Epithelial cell of proximal tubule (primary cell): Measurements from ENCODE around the gene ME3. TPM values are rescaled to one million over a fixed set of nuclear protein-coding genes. Genes with fewer than 3 reads are reported as not detected.
"Not testable (repeated sequence)": the region's sequence is repeated elsewhere in the genome, so short reads cannot be mapped to it uniquely, and the experiment has no call there.

Experiments
- DNase-seq: peaks from one replicate; pipeline ENCODE4 v3.0.0-alpha.2; 2011; ENCODE audit warnings: low read depth
- H3K4me3 ChIP-seq: 2 replicates; pipeline ENCODE4 v1.5.1; 2011; ENCODE audit warnings: low read depth, mild to moderate bottlenecking, low read length
- total RNA-seq: library from RNA; depleted of rRNA; stranded (reverse); fragments of >200 nt; gene quantifications from 2 replicates; pipeline ENCODE4 v1.2.3, GENCODE V29; 2015
- TF ChIP-seq, protein P1 (sequence below): conservative IDR thresholded peaks from 2 replicates; pipeline ENCODE4 v1.5.1; 2012; ENCODE audit warnings: low read depth, mild to moderate bottlenecking, low read length

ME3 gene
- total RNA-seq, 1 donor from 2014 or later, result 35.2 TPM

DNA sequence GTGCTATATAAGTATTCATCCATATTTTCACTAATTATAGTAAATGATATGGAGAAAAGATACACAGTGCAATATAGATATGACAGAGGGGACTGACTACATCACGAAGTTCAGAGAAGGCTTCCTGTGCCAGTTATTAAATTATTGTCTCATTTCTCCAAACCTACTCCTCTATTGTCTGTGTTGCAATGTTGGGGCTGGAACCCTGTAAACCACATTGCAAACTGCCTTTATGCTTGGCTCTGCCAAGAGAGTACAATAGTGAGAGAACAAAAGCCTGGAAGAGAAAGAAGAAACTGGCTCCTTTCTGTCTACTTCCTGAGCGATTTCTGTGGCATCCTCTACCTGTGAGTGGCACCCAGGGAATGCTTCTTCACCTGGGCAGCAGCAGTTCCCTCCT, 46.4 kb downstream of the ME3 start:
- H3K4me3 ChIP-seq, result no peak overlapping the region
- no peak for DNase-seq
- TF ChIP-seq, protein P1, sequence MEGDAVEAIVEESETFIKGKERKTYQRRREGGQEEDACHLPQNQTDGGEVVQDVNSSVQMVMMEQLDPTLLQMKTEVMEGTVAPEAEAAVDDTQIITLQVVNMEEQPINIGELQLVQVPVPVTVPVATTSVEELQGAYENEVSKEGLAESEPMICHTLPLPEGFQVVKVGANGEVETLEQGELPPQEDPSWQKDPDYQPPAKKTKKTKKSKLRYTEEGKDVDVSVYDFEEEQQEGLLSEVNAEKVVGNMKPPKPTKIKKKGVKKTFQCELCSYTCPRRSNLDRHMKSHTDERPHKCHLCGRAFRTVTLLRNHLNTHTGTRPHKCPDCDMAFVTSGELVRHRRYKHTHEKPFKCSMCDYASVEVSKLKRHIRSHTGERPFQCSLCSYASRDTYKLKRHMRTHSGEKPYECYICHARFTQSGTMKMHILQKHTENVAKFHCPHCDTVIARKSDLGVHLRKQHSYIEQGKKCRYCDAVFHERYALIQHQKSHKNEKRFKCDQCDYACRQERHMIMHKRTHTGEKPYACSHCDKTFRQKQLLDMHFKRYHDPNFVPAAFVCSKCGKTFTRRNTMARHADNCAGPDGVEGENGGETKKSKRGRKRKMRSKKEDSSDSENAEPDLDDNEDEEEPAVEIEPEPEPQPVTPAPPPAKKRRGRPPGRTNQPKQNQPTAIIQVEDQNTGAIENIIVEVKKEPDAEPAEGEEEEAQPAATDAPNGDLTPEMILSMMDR, result no peak

DNA sequence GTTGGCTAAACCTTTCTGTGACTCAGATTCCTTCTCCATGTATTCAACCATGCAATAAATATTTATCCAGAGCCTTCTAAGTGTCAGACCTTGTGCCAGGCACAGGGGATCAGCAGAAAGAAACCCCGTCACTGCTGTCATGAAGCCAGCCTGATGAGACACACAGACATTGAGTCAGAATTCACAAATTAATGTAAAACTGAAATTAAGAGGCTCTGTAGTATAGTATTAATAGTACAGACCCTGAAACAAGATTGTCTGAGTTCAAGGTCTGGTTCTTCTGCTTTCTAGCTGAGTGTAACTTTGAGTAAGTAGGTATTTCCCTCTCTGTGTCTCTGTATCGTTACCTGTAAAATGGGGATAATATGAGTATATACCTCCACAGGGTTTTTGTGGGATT, 46.9 kb downstream of the ME3 start:
- H3K4me3 ChIP-seq, result no peak overlapping the region
- TF ChIP-seq, protein P1, result no peak
- no peak for DNase-seq

DNA sequence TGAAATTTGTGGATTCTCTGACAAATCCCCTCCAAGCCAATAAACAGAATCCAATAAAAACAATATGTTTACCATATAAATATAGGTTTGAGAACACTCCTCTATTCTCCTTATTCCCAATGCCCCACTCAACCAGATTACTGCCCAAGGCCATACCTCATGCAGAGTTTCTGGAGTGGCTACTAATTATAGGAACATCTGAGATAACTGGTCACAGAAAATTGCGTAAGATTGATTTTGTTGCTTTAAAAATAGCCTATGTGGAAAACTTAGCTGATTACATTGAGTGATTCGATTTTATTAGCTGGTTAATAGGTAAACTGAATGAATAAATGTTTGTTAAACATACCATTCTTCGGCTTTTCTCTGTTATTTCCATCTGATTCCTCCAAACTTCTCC, 48.0 kb downstream of the ME3 start:
- no peak for DNase-seq
- no peak overlapping the region for H3K4me3 ChIP-seq
- TF ChIP-seq, protein P1, result no peak

DNA sequence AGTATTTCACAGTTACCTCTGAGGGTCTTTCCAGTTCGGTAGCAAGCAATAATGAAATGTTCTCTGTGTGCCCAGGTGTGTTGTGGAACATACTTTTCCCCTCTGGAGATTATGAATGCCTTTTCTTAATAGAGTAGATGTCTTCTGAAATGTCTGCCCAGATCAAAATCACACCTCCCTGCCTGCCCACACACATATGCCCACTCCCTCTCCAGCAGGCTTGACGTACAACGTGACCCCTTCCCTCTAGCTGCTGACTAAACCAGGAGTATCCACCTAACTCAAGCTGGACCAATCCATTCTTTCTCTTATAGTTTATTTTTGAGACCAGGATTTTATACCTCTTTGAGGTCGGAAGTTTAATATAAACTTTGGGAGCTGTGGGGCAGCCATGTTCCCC, 48.7 kb downstream of the ME3 start:
- TF ChIP-seq, protein P1, result no peak
- H3K4me3 ChIP-seq, result no peak overlapping the region
- no peak for DNase-seq

DNA sequence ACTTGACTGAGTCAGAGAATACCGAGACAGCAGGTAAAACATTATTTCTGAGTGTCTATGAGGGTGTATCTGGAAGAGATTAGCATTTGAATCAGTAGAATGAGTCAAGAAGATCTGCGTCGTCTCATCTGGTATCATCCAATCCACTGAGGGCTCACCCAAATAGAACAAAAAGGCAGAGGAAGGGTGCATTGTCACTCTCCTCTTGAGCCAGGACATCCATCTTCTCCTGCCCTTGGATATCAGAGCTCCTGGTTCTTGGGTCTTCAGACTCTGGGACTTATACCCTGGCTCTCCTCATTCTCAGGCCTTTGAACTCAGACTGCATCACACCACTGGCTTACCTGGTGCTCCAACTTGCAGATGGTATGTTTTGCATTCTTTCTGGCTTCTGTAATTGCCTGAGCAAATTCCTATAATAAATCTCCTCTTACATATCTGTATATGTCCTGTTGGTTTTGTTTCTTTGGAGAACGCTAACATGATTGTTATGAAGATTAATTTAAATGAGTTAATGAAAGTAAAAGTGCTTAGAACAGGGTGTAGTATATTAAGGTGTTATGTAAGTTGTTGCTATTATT, 49.3 kb downstream of the ME3 start:
- TF ChIP-seq, protein P1, result no peak
- H3K4me3 ChIP-seq, result no peak overlapping the region
- DNase-seq, result no peak

DNA sequence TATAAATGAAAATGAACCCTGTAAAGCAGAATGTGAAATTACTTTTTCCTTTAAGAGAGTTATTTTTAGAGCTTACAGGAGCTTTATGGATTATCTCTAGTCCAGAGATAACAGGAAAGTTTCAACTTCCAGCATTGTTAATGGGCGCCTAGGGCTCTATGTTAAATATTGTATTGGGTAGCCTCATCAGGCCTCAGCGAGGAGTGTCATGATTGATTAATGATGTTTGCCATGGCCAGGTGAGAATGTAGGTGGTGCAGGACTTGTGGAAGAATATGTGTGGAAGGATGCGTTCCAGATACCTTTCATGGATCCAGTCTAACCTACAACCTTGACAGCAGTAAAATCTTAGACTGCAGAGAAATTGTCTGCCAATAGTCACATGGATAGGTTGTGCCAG, 50.6 kb downstream of the ME3 start:
- DNase-seq, result no peak
- TF ChIP-seq, protein P1, result no peak
- H3K4me3 ChIP-seq, result no peak overlapping the region

DNA sequence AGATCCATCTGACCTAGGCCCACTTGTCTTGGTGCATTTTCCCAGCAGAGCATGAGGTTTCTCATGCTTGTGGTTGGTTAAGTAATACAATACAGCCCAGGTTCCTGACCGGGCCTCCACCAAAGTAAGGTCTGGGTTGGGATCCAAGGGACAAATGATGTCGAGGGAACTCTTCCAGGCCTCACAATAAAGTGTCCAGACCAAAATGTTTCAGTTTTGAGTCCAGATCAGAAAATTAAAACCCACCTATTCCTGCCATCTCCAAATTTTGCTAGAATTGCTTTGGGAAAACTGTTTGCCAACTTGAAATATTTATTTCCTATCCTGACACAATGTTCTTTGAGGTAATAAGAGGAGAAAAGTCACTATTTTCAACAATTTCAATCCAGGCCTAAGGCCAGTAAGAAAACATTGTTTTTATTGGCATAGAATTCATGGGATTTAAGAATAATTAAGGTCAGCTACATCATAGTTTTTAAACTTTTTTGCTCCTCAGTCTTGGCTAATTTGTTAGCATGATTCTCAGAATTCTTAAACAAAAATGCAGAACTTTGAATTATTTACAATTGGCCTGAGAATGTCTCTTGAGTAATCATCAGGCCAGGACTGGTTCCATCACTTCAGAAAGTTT, 51.4 kb downstream of the ME3 start:
- DNase-seq, result no peak
- H3K4me3 ChIP-seq, result no peak overlapping the region
- TF ChIP-seq, protein P1, result no peak

DNA sequence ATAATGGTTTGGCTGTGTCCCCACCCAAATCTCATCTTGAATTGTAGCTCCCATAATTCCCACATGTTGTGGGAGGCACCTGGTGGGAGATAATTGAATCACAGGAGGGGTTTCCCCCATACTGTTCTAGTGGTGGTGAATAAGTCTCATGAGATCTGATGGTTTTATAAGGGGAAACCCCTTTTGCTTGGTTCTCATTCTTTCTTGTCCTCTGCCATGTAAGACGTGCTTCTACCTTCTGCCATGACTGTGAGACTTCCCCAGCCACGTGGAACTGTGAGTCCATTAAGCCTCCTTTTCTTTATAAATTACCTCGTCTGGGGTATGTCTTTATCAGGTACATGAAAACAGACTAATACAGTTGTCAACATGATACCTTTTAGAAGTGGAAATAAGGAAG, 53.0 kb downstream of the ME3 start:
- DNase-seq, H3K4me3 ChIP-seq: not testable (repeated sequence)
